GM19455 (cell line): ENCODE data around the gene SNN.

ENCODE experiments used
- ATAC-seq: cut with Tn5 transposase; IDR thresholded peaks from one replicate; pipeline ENCODE4 v1.9.1; 2021; ENCODE audit not compliant: unreplicated experiment

SNN gene

DNA sequence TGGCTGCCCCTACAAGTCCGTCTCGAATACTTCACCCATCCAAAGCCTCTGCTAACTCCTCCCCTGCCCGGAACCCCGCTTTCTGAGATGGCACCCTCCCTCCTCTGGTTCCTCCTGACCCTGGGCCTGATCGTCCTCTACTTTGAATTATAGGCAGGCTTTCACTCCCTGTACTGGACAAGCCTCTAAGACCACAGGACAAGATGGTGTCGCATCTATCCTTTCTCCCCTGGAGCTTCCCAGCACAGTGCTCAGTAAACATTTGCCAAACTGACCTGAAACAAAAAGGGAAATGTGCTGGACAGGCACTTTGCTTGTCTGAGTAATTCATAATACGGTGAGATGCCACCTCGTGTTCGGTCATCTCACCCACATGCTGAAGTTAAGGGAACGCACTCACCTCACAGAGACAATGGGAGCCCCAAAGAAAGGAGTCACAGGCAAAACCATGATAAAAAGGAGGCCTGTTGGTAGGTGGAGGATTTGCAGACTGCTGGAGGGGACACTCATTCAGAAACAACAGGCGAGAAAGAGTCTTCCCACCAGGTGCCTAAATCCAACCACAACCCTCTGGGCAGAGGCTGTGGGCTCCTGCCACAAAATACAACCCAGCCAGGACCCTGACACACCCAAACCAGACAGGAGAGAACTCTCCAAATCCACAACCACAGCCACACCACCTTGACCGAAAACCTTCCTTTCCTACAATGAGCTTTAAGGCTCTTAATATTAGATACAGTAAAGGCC lies 28.2 kb downstream of the SNN start:
- no peak for ATAC-seq

DNA sequence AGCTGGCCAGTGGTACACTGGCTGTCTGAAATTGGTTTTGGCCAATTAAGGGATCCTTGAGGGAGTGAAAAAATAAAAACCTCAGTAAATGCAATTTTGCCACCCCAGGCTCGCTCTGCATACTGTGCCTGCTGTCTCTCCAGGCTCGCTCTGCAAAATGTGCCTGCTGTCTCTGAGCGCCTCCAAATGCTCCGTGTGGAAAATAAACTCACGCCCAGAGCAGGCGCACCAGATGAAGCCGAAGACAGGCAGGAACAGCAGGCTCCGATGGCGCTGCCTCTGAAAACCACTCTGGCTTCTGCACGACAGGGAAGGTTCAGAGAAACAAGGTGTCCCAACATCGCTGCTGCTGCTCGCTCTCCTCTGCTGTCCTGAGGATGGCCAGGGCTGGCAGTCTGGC lies 29.1 kb downstream of the SNN start:
- no peak for ATAC-seq

DNA sequence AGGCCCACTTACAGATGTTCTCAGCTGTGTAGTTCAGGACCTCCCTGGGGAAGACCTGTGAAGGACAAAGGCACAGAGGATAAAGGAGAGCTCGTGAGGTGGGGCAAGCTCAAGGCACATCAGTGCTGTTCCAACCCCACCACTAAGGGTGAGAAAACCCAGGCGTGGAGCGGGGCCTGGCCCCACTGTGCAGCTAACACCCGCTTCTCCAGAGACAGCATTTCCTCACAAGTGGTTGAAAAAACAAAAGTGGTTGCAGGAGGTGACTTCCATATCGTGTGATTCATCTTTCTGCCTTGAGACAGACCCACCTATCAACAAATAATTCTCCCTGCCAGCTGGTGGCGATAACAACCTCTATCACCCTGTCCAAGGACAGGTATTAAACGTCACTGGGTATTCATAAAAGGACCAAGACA lies 30.0 kb downstream of the SNN start:
- no peak for ATAC-seq

DNA sequence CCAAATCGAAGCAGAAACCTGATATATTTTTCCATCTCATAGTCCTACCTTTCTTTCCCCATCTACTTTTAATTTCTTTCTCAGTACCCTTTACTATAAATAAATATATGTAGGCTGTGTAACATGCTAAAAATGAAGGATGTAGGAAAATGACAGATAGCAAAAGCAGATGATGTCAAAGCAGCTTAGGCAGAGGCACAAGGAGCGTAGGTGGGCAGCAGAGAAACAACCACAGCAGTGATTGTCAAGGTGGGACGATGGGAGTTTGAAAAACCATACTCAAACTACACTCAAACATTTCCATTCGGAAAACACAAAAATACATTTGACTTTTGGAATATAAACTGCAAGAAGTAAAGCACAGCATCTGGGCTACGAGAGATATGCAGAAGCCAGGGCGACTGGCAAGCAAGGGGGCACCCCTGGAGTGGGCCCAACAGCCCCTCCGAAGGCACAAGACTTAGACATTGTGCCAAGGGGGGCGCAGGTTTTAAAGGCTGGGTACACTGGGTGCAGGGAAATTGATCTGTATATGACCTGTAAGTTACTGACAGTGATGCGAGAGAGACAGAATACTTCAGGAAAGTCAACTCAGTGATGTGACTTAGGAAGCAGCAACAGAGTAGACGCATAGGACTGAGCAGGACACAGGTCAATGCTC lies 31.1 kb downstream of the SNN start:
- ATAC-seq: no peak

DNA sequence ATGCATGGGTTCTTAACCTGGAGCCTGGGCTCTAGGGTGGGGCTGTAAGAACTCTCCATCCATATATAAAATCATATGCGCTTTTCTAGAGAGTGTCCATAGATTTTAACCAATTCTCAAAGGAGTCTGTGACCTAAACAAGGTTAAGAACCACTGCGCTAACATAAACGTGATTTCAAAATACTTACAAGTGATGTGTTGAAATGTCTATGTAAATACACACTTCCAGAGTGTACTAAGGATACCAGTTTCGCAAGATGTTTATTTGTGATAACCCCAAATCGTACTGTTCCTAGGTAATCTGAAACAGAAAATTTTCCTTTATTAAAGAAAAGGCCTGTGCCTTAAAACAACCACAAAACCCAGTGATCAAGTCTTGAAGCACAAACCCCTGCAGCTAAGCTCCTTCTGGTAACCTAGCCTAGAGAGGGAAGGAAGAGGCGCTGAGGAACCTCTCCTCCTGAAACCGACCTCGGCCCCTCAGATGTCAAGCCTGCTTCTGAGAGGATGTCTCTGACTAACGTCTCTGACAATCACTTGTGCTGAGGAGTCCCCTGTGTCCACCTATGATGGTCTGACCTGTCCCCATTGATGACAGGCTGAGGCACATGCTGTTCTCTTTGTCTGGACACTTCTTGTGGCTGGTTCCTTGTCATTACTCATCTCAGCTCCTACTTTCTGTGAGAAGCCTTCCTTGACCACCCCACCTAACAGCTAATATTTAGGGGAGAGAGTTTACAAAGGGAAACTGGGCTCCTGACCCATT lies 32.2 kb downstream of the SNN start:
- no peak for ATAC-seq

DNA sequence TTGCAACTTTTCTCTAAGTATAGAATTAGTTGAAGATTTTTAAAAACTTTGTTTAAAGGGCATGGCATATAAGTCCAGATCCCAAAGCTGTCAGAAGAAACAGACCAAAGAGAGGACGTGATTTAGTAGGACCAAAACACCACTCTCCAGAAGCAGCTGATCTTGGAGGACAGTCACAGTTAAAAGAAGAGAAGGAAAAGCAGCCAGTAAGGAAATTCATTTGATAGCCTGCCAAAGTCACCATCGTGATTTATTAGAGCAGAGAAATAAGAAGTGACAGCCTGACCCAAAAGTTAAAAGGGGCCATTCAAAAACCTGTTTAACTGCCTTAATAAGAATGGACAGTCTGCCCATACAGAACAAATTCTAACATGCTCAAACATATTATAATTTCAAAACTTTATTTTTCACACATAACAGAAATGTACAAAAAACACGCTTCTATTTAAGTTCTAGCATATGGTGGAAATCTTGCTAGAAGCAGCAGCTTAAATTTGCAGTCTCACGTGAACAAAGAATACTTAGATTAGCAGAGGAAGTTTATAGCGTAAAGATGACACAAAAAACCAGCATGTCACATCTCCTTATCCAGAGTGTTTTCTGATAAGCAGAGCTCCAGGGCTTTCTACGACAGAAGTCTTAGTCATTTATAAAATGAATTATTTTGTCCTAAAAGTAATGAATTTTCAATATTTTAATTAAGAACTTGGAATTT lies 37.2 kb downstream of the SNN start:
- ATAC-seq: no peak

DNA sequence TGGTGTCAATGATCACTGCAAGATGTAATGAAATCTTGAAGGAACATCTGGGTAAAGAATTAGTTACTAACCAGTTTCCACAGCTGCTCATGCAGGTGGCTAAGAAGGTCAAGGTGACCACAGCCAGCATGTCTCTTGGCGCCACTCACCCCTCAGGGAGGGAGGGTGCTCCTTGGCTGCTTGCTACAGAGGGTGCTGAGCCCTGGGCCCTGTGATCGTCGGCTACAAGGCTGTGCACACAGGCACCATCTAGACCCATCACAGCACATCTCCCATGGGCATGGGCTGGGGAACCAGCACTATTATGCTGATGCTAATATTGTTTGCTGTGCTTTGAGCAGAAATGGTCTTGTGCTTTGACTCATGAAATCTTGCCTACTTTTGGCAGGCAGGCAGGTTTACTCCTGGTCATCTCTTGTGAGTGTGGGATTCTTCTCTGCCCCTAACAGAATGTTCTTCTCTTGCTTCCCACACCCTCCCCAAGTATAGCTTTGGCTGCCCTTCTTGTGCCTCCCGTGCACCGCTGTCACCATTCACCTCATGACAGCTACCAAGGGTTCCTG lies 38.0 kb downstream of the SNN start:
- ATAC-seq: no peak

DNA sequence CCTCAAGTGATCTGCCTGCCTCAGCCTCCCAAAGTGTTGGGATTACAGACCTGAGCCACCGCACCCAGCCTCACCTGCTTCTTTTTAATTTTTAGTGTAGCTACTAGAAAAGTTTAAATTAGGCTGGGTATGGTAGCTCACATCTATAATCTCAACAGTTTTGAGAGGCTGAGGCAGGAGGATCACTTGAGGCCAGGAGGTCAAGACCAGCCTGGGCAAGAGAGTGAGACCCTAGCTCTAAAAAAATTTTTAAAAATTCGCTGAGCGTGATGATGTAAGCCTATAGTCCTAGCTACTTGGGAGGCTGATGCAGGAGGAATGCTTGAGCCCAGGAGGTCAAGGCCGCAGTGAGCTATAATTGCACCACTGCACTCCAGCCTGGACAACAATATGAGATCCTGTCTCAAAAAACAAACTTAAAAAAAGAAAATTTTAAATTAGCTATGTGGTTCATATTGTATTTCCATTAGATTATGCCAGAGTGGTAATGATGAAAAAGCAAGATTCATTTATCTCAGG lies 39.5 kb downstream of the SNN start:
- ATAC-seq: no peak

DNA sequence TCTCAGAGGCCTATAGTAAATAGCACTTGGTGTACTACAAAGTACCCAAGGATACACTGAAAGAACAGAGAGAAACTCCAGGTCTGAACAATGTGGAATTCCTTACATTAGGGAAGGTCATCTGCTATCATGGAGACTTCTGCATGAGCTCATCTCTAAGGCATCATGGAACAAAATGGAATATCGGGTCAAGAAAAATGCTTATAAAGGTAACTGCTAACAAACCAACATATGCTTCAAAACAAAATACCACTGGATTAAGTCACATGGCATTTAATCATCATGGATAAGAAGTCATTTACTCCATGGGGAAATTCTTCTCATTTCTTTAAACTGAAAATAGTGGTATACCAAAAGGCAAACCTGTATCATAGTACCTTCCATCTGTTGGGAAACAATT lies 40.2 kb downstream of the SNN start:
- ATAC-seq: no peak

DNA sequence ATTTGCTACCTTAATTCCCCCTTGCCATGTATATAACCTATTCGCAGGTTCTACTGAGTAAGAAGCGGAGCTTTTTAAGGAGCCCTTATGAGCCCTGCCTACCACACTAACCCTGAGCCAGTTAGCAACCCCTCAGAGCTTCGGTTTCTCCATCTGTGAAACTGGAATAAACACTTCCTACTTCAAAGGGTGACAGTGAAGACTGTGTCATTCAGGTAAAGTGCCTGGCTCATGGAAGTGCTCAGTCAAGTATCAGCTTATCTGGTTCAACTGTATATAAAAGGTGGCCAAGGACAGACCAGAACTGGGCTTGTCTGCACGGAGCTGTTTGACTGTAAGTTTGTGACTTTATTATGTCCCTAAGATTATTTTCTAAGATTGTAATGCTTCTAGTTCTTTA lies 43.4 kb downstream of the SNN start:
- no peak for ATAC-seq

DNA sequence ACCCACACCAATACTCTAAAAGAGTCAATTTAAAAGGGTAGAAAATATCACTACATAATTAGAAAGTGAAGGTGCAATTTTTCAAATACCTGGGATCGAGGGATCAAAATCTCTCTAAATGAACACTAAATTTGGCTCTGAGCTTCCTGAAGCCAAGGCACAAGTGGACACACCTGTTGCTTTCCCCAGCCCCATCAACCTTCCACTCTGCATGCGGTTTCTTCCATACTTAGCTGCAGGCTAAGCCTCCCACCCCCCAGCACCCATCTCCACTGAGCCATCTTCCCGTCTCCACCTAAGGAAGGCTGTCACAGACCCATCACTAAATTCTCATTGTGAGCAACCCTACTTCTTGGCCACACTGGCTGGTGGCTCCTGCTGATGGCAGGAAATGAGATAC lies 43.9 kb downstream of the SNN start:
- no peak for ATAC-seq

DNA sequence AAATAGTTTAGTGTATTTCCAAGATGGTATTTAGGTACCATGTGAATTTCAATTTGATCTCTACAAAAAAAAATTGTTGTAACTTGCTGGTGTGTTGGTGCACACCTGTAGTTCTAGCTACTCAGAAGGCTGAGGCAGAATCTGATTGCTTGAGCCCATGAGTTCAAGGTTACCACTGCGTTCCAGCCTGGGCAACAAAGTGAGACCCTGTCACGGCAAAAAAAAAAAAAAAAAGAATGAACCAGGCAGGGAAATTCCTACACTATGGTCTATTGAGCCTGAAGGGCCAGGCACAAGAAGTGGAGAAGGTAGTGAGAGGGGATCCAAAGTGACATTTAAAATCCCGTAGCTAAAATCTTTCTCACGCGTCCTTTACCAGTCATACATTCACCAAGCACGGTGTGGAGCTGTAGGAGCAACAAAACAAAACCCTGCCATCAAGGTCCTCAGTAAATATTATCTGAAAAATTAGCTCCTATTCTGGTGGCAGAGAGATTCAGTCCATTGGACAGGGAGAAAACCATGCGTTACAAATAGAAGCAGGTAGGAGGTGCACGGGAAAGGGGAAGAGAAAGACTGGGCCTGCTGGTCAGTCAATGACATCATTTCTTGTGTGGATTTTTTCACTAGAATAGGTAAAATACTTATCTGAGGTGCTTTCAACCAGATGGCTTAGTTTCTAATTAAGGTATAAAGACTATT lies 47.1 kb downstream of the SNN start:
- ATAC-seq: no peak

DNA sequence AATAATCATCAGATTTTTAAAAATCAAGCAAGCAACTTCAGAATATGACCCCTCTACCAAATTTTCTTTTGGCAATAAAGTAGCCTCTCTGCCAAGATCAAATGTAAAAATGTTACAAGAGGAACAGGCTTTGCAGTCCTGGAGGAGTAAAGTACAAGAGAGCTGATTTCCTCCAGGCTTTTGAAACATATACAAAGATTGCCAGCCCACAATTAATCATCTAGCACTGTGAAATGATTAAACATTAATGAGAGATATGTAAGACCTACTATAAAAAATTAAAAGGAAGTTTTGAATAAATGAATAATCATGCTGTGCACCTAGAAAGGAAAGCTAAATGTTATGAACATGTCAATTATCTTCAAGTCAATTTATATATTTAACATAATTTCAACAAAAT lies 48.1 kb downstream of the SNN start:
- no peak for ATAC-seq

DNA sequence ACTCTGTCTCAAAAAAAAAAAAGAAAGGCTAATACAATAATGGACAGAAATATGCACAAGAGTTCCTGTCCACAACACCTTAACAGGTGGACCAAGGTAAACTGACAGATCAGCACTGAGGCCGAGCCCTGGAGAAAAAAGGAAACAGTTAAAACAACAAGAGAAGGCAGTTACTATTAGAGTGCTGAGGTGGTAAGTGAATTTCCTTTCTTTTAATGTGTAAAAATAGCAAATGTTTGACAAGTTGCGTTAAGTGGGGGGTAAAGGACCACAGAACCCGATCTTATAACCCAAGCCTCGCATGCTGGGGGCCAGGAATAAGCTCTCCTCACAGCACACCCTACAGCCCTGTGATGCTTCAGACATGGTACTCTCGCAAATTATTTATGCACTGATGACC lies 49.6 kb downstream of the SNN start:
- ATAC-seq: no peak

DNA sequence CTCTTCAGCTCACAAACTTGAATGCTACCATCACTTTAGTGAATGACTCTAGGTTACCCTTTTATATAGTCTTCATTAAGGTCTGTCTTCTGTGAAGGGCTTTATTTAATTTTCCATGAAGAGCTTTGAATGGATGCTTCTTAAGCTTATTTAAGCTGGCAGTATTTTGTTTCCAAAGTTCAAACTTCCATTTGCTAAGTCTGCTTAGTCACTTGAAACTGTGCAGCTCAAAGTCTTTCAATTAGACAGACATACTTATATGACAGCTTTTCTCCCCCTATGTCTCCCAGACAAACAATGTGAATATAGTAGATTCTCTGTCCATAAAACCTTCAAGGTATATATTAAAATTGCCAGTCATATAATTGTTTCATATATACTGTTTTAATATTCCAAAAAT lies 50.9 kb downstream of the SNN start:
- ATAC-seq: no peak

DNA sequence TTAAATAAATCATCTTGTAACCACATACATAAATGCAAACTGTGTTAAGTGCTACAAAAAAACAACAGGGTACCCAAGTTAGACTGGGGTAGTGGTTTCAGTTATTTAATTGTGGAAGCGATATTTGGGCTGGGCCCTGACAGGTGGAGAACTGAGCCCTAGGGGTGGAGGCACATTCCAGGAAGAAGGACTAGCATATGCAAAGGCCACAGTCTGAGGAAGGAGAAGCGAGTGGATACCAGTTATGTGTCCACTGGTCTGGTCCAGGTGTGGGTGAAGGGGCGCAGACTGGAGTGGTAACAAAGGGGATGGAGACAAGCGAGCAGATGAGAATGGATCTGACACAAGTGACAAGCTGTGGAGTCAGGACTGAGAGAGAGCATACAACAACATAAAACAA lies 51.5 kb downstream of the SNN start:
- no peak for ATAC-seq

DNA sequence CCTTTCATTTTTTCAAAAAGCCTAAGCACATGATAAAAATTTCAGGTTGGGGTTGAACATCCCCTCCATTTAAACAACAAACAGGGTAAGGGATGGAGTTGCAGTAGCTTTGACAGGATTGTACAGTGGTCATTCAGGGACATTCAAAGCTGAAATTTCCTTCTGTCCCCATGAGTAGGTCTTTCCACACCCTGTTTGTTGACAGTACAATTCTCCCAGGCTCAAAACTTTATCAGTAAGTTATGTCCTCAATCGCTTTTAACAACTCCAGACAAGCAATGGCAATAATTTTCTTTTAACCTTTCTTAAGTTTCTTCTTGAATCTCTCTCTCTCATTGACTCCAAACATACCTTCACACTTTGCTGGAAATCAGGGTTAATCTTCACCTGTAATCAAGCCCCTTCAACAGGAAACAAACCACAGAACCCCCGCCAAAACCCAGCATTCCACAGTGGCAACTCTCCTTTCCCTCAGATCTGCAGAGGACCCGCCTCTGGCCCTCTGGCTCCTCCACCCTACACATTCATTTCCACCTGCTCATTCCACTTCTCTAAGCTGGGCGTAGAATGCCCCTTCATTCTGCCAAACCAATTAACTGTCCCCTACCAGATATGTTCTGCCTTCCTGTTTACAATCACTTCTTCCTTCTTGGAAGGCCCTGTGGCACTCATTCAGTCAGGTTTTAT lies 53.7 kb downstream of the SNN start:
- ATAC-seq: no peak

DNA sequence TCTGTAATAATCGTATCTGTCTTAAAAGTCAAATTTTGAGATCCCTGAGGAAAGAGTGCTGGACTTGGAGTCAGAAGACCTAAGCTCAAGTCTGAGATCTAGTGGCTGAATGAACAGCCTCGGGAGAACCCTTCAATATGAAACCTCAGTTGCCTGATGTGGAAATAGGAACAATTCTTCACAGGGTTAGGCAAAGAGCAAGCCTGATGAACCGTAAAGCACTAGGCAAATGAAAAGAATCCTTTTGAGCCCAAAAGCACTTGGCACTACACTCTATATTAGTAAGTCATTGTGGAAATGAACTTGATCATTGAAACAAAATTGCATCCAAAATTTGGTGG lies 54.2 kb downstream of the SNN start:
- no peak for ATAC-seq

DNA sequence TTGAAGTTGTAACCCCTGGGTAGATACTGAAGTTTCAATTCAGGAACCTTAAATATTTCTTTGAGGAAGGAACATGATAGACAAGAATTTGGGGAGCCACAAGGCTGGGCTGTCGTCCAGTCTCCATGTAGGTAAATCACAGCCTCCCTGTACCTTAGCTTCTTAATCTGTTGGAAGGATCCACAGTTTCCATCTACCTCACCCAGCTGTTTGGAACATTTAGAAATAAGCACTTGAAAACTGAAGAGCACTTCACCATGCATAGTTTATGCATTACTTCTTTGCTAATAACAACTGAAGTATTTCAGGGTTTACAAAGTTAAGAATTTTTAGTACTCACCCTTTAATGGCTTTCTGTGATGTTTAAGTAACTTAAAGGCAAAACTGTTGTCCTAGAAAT lies 57.2 kb downstream of the SNN start:
- ATAC-seq: no peak

DNA sequence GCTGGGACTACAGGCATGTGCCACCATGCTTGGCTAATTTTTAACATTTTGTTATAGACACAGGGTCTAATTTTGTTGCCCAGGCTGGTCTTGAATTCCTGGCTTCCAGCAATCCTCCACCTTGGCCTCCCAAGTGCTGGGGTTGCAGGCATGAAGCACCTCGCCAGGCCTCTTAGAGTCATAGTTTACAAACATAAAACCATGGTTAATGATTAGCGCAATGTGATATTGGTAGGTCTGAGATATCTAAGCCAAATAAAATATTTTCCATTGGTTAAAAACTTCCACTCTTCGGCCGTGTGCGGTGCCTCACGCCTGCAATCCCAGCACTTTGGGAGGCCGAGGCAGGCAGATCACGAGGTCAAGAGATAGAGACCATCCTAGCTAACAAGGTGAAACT lies 57.8 kb downstream of the SNN start:
- ATAC-seq: no peak
